Hepatic stellate cell (primary cell): ENCODE data around the gene CAPN9.

ENCODE experiments used
- DNase-seq: peaks from one replicate; pipeline ENCODE4 v3.0.0; 2011; ENCODE audit warnings: low spot score

The CAPN9 gene

DNA sequence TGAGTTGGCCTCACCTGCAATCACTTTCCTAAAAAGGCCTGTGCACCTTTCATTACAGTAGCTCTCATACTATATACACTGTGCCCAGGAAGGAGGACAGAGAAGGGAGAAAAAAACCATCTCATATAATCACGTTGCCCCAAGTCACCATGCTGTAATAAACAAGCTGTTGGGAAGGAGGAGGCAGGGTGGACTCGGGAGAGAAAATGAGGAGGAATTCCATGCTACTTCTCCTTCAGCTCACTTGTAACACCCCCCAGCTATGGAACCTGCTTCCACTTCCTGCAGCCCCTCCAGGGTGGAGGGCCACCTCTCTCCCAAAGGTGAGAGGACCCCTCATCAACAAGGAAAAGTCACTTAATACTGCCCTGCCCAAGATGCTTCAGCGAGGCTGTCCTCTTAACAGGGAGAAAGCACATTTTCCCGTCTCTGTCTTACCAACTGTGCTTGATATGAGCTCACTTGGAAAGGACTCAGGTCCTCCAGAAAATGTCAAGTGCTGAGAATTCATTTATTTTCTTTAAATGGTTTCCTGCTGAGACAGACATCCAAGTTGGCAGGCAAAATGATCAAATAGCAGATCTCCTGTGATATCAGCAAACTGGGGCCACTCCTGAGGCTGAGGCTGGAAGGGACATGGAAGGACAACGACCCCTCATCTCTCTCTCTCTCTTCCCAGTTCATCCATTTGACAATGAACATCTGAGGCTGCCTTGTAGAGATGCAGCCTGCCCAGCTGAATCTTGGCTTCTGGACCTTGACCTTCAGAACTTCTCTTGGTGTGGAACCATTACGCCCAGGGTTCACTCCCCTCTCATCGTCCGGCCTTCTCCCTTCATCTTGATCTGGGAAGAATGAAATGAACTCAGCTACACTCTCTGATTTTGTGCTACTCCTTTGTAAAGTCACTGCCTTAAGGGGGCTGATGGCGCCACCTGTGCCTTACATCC, 54.0 kb downstream of the CAPN9 start:
- no peak for DNase-seq

- no peak for DNase-seq
Observed at GRCh38 chr1:230804396-230804795, 57.2 kb downstream of the CAPN9 start.

GRCh38 chr1:230806552-230806951, 59.4 kb downstream of the CAPN9 start:
- no peak for DNase-seq

DNA sequence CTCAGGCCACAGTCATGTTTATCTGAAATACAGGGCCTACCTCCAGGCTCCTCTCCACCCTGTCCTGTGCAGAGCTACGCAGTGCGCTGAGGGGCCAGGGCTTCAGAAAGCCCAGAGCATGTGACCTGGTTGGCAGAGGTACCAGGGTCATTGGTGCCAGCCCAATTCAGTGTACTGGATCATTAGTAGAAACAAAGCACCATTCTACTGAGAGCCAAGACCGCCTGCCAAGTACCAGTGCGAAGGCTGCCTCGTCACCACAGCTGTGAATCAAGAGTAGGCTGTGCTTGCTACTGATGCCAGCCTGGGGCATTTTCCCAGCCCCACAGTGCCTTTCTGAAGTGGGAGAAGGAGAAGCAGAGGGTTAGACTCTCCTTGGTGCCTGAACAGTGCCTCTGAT, 59.8 kb downstream of the CAPN9 start:
- DNase-seq: no peak

DNA sequence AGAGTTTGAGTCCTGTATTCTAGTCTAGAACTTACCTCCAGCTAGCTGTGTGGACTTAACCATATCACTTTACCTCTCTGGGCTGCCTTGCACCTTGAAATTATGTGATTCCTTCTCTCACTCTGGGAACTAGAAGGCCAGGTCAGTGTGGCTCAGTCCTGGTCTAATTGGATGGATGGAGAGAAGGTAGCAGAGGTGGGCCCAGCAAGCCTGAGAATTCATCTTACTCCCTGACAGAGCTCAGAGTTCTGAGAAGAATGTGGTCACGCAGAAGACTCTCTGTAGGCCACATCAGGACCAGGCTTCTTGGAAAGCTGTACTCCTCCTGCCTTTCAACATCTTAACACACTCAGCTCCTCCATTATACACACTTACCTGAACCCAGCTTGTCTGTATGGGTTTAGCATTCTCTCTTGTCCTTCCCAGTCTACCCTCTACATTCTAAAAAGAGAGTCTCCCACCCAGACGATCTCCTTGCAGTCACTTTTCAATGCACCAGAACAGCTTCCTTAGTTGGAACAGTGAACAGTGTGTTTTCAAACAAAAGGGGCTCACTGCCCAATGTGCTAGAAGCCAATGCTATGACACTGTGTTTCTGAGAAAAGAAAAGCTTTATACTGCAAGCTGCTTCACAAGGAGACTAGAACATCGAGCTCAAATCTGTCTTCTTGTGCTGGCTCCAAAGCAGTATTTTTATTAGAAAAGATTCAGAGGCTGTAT, 60.5 kb downstream of the CAPN9 start:
- DNase-seq: no peak

DNA sequence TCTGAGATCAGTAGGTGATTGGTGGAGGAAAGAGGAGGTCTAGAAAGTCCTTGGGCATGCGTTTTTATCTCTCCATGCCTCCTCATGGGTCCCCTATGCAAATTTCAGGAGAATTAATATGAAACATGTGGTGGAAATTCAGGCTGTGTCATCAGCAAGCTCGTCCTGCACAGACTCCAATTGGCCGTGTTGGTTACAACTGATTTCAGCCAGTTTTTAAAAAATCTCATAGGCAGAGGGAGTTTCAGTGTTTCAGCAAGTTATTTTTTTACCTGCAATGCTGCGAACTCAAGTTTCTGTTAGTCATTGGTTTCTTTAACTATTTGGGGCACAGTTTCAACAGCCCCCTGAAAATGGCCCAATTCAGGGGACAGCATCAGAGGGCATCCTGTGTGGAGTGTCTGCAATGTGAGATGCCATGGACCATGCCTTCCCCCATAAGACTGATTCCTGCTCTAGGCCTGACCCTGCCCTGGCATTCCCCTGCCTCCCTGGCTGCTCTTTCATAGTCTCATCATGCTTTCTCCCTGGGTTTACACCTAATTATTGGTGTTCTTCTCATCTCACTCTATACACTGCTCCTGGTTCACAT, 61.2 kb downstream of the CAPN9 start:
- DNase-seq: no peak

GRCh38 chr1:230809256-230809990, 62.2 kb downstream of the CAPN9 start:
- no peak for DNase-seq

GRCh38 chr1:230812568-230812967, 65.4 kb downstream of the CAPN9 start:
- DNase-seq: no peak

- no peak for DNase-seq
Observed at GRCh38 chr1:230814949-230815692, 67.9 kb downstream of the CAPN9 start.

DNA sequence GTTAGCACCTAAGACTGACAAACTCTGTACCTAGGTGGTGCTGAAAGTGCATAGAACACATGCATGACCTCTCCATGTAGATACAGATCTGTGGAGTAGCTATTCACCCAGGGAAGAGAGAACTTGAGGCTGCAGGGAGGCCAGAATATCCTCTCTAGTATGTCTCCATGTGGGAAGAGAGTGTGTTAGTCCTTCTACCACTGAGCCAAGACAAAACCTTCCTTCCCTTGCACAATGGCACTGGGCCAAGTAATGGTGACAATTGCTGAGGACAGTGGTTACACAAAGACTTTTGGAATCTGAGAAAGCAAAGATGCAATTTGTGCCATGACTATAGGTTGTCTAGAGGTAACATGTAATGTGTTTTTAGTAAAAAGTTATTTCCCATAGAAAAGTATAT, 68.8 kb downstream of the CAPN9 start:
- no peak for DNase-seq

DNA sequence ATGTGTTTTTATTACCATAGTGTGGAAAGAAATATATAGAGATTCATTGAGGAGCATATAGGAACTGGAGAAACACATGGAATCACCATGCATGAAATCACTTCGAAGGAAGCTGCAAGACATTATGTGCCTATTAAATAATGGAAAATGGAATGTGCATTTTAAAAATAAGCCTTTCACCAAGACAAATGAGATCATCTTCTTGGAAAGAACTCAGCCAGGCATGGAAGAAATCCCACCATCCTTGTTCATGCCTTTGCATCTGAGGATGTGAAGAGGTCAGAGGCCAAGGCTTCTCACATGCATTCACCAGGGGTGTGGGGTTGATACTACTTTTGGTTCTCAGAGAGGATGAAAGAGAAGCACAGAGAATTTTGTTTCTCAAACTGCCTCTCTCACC, 71.2 kb downstream of the CAPN9 start:
- DNase-seq: no peak

DNA sequence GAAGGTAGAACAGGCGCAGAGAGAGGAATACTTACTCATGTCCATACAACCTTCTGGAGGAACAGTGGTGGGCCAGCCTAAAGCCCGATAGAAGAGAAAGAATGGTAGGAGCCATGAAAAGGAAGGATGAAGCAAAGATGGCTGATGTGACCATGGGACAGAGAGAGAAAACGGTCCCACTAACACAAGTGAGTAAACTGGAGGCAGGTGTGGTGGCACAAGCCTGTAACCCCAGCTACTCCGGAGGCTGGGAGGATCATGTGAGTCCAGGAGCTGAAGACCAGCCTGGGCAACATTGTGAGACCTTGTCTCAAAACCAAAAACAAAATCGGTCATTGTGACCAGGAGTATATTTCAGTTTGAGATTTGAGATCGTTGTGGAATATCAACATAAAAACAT, 71.7 kb downstream of the CAPN9 start:
- no peak for DNase-seq

DNA sequence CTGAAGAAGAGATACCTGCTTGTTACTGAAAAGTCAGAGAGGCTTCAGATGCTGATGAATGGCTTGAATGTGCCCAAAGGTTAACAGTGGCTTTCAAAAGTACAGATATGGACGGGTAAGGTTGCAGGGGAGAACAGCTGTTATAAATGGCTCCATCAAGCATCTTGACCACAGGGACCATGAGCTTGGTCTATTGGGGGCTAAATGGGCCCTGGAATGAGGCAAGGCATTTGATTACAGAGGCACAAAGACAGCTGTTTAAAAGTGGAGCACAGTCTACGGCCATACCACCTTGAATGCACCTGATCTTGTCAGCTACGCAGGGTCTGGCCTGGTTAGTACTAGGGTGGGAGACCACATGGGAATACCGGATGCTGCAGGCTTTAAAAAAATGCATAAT, 72.8 kb downstream of the CAPN9 start:
- DNase-seq: no peak

GRCh38 chr1:230820568-230820967, 73.4 kb downstream of the CAPN9 start:
- DNase-seq: no peak

DNA sequence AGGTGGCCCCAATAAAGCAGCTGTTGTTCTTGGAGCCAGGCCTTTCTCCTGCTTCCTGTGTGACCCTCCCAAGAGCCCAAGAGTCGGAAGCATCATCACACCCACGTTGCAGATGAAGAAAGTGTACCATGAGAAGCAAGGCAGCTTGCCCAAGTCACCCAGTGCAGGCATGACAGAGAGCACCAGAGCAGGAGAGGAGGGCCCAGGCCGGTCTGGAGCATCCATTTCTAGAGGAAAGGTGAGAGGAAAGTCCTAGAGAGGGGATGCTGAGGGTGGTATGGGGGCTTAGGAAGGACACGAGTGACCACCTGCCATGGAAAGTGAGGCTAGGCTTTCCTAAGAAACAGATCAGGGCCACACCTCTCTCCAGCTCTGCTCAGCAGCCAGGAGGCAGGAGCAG, 74.2 kb downstream of the CAPN9 start:
- DNase-seq: no peak

GRCh38 chr1:230822092-230822581, 74.9 kb downstream of the CAPN9 start:
- DNase-seq: no peak

GRCh38 chr1:230823426-230823825, 76.2 kb downstream of the CAPN9 start:
- no peak for DNase-seq

DNA sequence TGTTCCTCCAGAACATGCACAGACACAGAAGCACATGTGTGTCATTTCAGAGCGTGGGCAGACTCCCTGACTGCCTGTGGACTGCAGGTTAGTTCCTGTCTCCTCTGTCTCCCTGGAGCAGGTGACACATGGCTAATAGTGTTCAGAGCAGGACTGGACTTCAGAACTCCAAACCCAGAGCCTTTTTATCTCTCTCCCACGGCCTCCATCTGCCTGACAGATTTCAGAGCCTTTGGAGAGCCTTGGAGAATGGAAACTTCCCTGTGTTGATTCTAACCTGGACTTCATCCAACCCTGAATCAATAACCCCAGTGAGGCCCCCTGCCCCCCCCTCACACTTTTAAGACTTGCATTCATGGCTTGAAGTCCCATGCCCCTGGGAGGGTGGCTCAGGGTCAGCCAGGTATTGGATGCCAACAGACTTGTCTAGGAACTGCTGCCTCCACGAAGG, 76.8 kb downstream of the CAPN9 start:
- no peak for DNase-seq

- no peak for DNase-seq
Observed at GRCh38 chr1:230824551-230824918, 77.3 kb downstream of the CAPN9 start.

DNA sequence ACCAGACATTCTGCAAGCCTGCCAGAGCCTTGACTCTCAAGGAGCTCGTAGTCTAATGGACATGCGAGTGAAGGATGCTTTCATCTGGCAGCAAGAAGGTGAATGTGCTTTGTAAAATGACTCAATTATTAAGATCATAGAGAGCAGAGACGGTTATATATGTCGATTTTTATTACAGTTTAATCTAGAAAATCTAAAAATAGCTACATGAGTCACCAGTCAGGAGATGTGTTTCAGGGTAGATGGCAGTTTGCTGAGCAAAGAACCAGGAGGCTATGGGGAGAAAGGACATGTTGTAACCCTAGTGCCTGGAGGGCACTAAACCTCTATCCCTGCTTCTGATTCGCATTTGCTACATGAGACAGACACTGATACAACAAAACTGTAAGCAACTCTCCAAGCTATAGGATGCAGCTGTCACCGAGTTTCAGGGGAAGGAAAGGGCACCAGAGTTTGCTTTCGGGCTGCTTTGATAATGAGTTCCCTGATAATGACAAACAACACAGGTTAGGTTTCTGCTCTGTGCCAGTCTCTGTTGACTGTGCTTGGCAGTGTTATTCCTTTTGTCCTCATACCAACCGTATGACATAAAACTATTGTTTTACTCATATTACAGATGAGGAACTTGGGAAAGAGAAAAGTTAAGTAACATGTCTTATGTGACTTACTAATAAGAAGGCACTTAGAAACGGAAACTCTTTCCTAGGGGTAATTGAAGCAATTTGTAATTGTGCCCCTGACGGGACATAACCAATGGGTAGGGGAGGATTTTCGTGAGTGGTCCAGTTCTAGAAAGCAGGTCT, 77.9 kb downstream of the CAPN9 start:
- peak; percentile 72 for DNase-seq
